Tibial artery (tissue), 4 donors: ENCODE results near the gene KLHL30.

Experiments used
- DNase-seq, 2 donors: peaks; one replicate each; pipeline ENCODE4 v3.0.0-alpha.2; 2019
- H3K27ac ChIP-seq, 2 donors: fragments of 200-600 bp; sonication (generic) in 1 of 2; 1 replicate in 1 of 2; 2 replicates in 1 of 2; pipeline ENCODE4 v1.5.1; 2018 to 2019; ENCODE audit warnings: mild to moderate bottlenecking in 1 of 2
- H3K27me3 ChIP-seq, 2 donors: fragments of 200-600 bp; sonication (generic) in 1 of 2; one replicate each; pipeline versions ENCODE4 v1.5.1 to v1.6.0; 2016 to 2019
- H3K36me3 ChIP-seq, 3 donors: fragments of 200-600 bp; sonication (generic) in 2 of 3; one replicate each; pipeline ENCODE4 v1.5.1; 2016 to 2019; ENCODE audit warnings: mild to moderate bottlenecking in 2 of 3
- H3K4me1 ChIP-seq, 4 donors: fragments of 200-600 bp; sonication (generic) in 2 of 4; 1 replicate in 3 of 4; 2 replicates in 1 of 4; pipeline ENCODE4 v1.5.1; 2016 to 2019
- H3K4me3 ChIP-seq, 2 donors: fragments of 200-600 bp; sonication (generic) in 1 of 2; 1 replicate in 1 of 2; 2 replicates in 1 of 2; pipeline ENCODE4 v1.5.1; 2018 to 2019; ENCODE audit warnings: mild to moderate bottlenecking in 2 of 2
- H3K9me3 ChIP-seq, 3 donors: fragments of 200-600 bp; sonication (generic) in 1 of 3; one replicate each; pipeline ENCODE4 v1.5.1; 2016 to 2019
- CTCF ChIP-seq, 2 experiments: fragments of 200-600 bp in 1 of 2; fragments of 450-650 bp in 1 of 2; IDR thresholded peaks; one replicate each; pipeline ENCODE4 v1.5.1; 2017 to 2019; ENCODE audit warnings: antibody characterized with exemption in 2 of 2, mild to moderate bottlenecking in 1 of 2, moderate library complexity in 1 of 2
- intact Hi-C: fragments of 100-400 bp; cut with DNase I; formaldehyde crosslinking; loops from one replicate; pipeline ENCODE4 v1.15.0; 2023; ENCODE audit warnings: low total_unique reads

KLHL30 gene

GRCh38 chr2:238101891-238102841 lies 36.3 kb upstream of the KLHL30 start:
- no peaks in the 10 kb centered on the region for H3K9me3 ChIP-seq
- intact Hi-C loops, result no loop called here
- DNase-seq, result no peak

GRCh38 chr2:238102865-238103264 lies 35.6 kb upstream of the KLHL30 start:
- no peak for DNase-seq
- no peaks in the 10 kb centered on the region for H3K4me1 ChIP-seq
- no peak for TF ChIP-seq CTCF (IDR thresholded peaks at IDR 0.05)
- H3K36me3 ChIP-seq, result peaks cover 0 to 4% (median 0%) of the 10 kb centered on the region in 3 donors
- intact Hi-C loops, result no loop called here
- H3K27ac ChIP-seq, result no peak overlapping the region
- no peak overlapping the region for H3K4me3 ChIP-seq
- no peaks in the 10 kb centered on the region for H3K9me3 ChIP-seq
- no peaks in the 10 kb centered on the region for H3K27me3 ChIP-seq

More at GRCh38 chr2:238101891-238102841, 36.3 kb upstream of the KLHL30 start:
- Histone ChIP-seq H3K4me1 (no peaks in the 10 kb centered on the region), H3K27ac (no peak overlapping the region), H3K4me3 (no peak overlapping the region), H3K36me3 (peaks cover 0 to 4% (median 0%) of the 10 kb centered on the region in 3 donors), H3K27me3 (no peaks in the 10 kb centered on the region)
- no peak for TF ChIP-seq CTCF (IDR thresholded peaks at IDR 0.05)

- Histone ChIP-seq H3K4me3 (no peak overlapping the region), H3K27ac (no peak overlapping the region), H3K27me3 (no peaks in the 10 kb centered on the region), H3K9me3 (no peaks in the 10 kb centered on the region), H3K4me1 (no peaks in the 10 kb centered on the region), H3K36me3 (no peaks in the 10 kb centered on the region)
- DNase-seq, result peak; percentile 3 to 29
- TF ChIP-seq CTCF (IDR thresholded peaks at IDR 0.05), result no peak
- intact Hi-C loops, result no loop called here
Measured at GRCh38 chr2:238103465-238104225, 34.8 kb upstream of the KLHL30 start.

GRCh38 chr2:238104226-238104690 lies 34.2 kb upstream of the KLHL30 start:
- no peak overlapping the region for H3K27ac ChIP-seq
- H3K4me3 ChIP-seq, result no peak overlapping the region
- H3K27me3 ChIP-seq, result no peaks in the 10 kb centered on the region
- TF ChIP-seq CTCF (IDR thresholded peaks at IDR 0.05), result no peak
- peaks cover 0 to 4% (median 0%) of the 10 kb centered on the region in 4 donors for H3K4me1 ChIP-seq
- no peaks in the 10 kb centered on the region for H3K36me3 ChIP-seq
- H3K9me3 ChIP-seq, result no peaks in the 10 kb centered on the region
- intact Hi-C loops, result no loop called here
- peak in 1 of 2 donors; percentile 5 for DNase-seq

GRCh38 chr2:238104691-238105371 lies 33.6 kb upstream of the KLHL30 start:
- DNase-seq, result peak; percentile 18 to 56
- Histone ChIP-seq H3K4me1 (peaks cover 0 to 4% (median 0%) of the 10 kb centered on the region in 4 donors), H3K27ac (no peak overlapping the region), H3K36me3 (no peaks in the 10 kb centered on the region), H3K9me3 (no peaks in the 10 kb centered on the region), H3K27me3 (no peaks in the 10 kb centered on the region), H3K4me3 (no peak overlapping the region)
- intact Hi-C loops, result no loop called here
- TF ChIP-seq CTCF (IDR thresholded peaks at IDR 0.05), result no peak
